GM04503 (cell line): ENCODE results near the gene DUSP10.

Source experiments
- DNase-seq: peaks from one replicate; pipeline ENCODE4 v3.0.0-alpha.2; 2012; ENCODE audit warnings: low read depth

The DUSP10 gene

GRCh38 chr1:221712776-221713431, 29.0 kb downstream of the DUSP10 start:
- no peak for DNase-seq

GRCh38 chr1:221712198-221712684, 29.6 kb downstream of the DUSP10 start:
- DNase-seq, result peak; percentile 55

- no peak for DNase-seq
Measured at GRCh38 chr1:221711656-221712055, 30.2 kb downstream of the DUSP10 start.

- DNase-seq, result no peak
Measured at GRCh38 chr1:221711063-221711577, 30.8 kb downstream of the DUSP10 start.

GRCh38 chr1:221709854-221710253, 32.0 kb downstream of the DUSP10 start:
- DNase-seq, result no peak

- no peak for DNase-seq
Measured at GRCh38 chr1:221708987-221709386, 32.9 kb downstream of the DUSP10 start.

GRCh38 chr1:221708076-221708571, 33.8 kb downstream of the DUSP10 start:
- no peak for DNase-seq

GRCh38 chr1:221706876-221707582, 34.9 kb downstream of the DUSP10 start:
- no peak for DNase-seq

GRCh38 chr1:221706191-221706590, 35.7 kb downstream of the DUSP10 start:
- DNase-seq, result no peak

- peak; percentile 49 for DNase-seq
Measured at GRCh38 chr1:221704306-221704705, 37.6 kb downstream of the DUSP10 start.

GRCh38 chr1:221701570-221702186, 40.2 kb downstream of the DUSP10 start:
- DNase-seq, result no peak

- DNase-seq, result no peak
Measured at GRCh38 chr1:221700948-221701347, 40.9 kb downstream of the DUSP10 start.

GRCh38 chr1:221700536-221700935, 41.4 kb downstream of the DUSP10 start:
- no peak for DNase-seq

- DNase-seq, result no peak
Measured at GRCh38 chr1:221699978-221700519, 41.8 kb downstream of the DUSP10 start.

GRCh38 chr1:221699577-221699976, 42.3 kb downstream of the DUSP10 start:
- peak; percentile 62 for DNase-seq

- DNase-seq, result no peak
Measured at GRCh38 chr1:221698579-221699349, 43.1 kb downstream of the DUSP10 start.

GRCh38 chr1:221697923-221698425, 43.9 kb downstream of the DUSP10 start:
- peak; percentile 53 for DNase-seq

- no peak for DNase-seq
Measured at GRCh38 chr1:221696718-221697461, 45.0 kb downstream of the DUSP10 start.

- DNase-seq, result no peak
Measured at GRCh38 chr1:221696027-221696426, 45.9 kb downstream of the DUSP10 start.

- no peak for DNase-seq
Measured at GRCh38 chr1:221695301-221695700, 46.6 kb downstream of the DUSP10 start.

- DNase-seq, result no peak
Measured at GRCh38 chr1:221694109-221694508, 47.8 kb downstream of the DUSP10 start.
